OCI-LY7 (cell line): Measurements from ENCODE around the gene KISS1R. TPM values are rescaled to one million over a fixed set of nuclear protein-coding genes. Genes with fewer than 3 reads are reported as not detected.

Experiments
- BruUV-seq: library from RNA; stranded (reverse); fragments of 400-500 nt; replicated peaks from 2 replicates; lab custom pipeline; 2021; lab: Mats Ljungman, UMichigan
- CTCF ChIA-PET: fragments of 300-600 bp; sonication (Branson Sonifier 250); formaldehyde crosslinking; loops from one replicate; lab custom pipeline; 2022; ENCODE audit warnings: antibody characterized with exemption; ENCODE audit not compliant: unreplicated experiment; lab: Charles Lee
- POLR2A ChIA-PET: fragments of 300-600 bp; sonication (Branson Sonifier 250); formaldehyde crosslinking; loops from one replicate; lab custom pipeline; 2022; ENCODE audit warnings: antibody characterized with exemption; lab: Charles Lee
- DNase-seq: peaks from one replicate; pipeline ENCODE4 v3.0.0-alpha.2; 2015; ENCODE audit warnings: low spot score
- H2AFZ ChIP-seq: fragments of 200-600 bp; sonication (generic), shearing (Covaris generic); 2 replicates; pipeline ENCODE4 v1.6.1; 2014; ENCODE audit warnings: mild to moderate bottlenecking, antibody characterized with exemption, low read length, moderate library complexity
- H3K27ac ChIP-seq: fragments of 200-600 bp; sonication (generic); 2 replicates; pipeline ENCODE4 v1.5.1; 2014; ENCODE audit warnings: mixed run types, low read depth, mild to moderate bottlenecking, moderate library complexity, low read length, inconsistent platforms; ENCODE audit not compliant: poor library complexity, severe bottlenecking
- H3K36me3 ChIP-seq: fragments of 200-600 bp; sonication (generic); 2 replicates; pipeline ENCODE4 v1.6.1; 2014; ENCODE audit warnings: mild to moderate bottlenecking, antibody characterized with exemption, low read length, moderate library complexity, mixed read lengths; ENCODE audit not compliant: insufficient read depth
- H3K4me1 ChIP-seq: fragments of 200-600 bp; sonication (generic); 2 replicates; pipeline ENCODE4 v1.5.1; 2014; ENCODE audit warnings: mild to moderate bottlenecking, low read length; ENCODE audit not compliant: insufficient read depth, poor library complexity, severe bottlenecking
- H3K4me2 ChIP-seq: fragments of 200-600 bp; sonication (generic); 2 replicates; pipeline ENCODE4 v1.6.1; 2014; ENCODE audit warnings: mild to moderate bottlenecking, low read length
- H3K4me3 ChIP-seq: fragments of 200-600 bp; sonication (generic); 2 replicates; pipeline ENCODE4 v1.5.1; 2014; ENCODE audit warnings: mild to moderate bottlenecking, low read depth, low read length; ENCODE audit not compliant: poor library complexity, severe bottlenecking
- H3K79me2 ChIP-seq: fragments of 200-600 bp; sonication (generic); 2 replicates; pipeline ENCODE4 v1.6.1; 2016; ENCODE audit warnings: low read depth, mild to moderate bottlenecking, low read length, moderate library complexity, mixed read lengths; ENCODE audit not compliant: insufficient read depth
- H3K9me2 ChIP-seq: fragments of 200-600 bp; sonication (generic); 2 replicates; pipeline ENCODE4 v1.6.1; 2016; ENCODE audit warnings: mild to moderate bottlenecking, low read length, mixed read lengths; ENCODE audit not compliant: insufficient read depth
- H3K9me3 ChIP-seq: fragments of 200-600 bp; sonication (generic); 2 replicates; pipeline ENCODE4 v1.6.1; 2014; ENCODE audit warnings: mild to moderate bottlenecking, mixed run types, low read length, mixed read lengths
- H4K20me1 ChIP-seq: fragments of 200-600 bp; sonication (generic); 2 replicates; pipeline ENCODE4 v1.6.1; 2014; ENCODE audit warnings: mild to moderate bottlenecking, antibody characterized with exemption, low read length, moderate library complexity, mixed read lengths; ENCODE audit not compliant: insufficient read depth
- CTCF ChIP-seq: fragments of 200-600 bp; sonication (generic); conservative IDR thresholded peaks from 2 replicates; pipeline ENCODE4 v1.5.1; 2014; ENCODE audit warnings: mild to moderate bottlenecking, antibody characterized with exemption, low read length, moderate library complexity, mixed read lengths
- EZH2phosphoT487 ChIP-seq: fragments of 200-600 bp; sonication (generic); IDR thresholded peaks from 2 replicates; pipeline ENCODE4 v1.6.1; 2018; ENCODE audit warnings: low read depth, borderline replicate concordance, mild to moderate bottlenecking, mixed run types, antibody characterized with exemption, low read length, moderate library complexity, mixed read lengths
- intact Hi-C: fragments of 100-400 bp; cut with micrococcal nuclease; formaldehyde crosslinking; loops from one replicate; pipeline ENCODE4 v1.10.0; 2022; ENCODE audit not compliant: unreplicated experiment
- total RNA-seq, 2 experiments: library from RNA; depleted of rRNA in 1 of 2; stranded (reverse); fragments of >200 nt in 1 of 2; shearing (Covaris generic) in 1 of 2; gene quantifications; 2 replicates each; pipeline ENCODE4 v1.2.3, GENCODE V29; 2014 to 2022

KISS1R gene
- total RNA-seq, 2 experiments from 2014 or later = not detected

GRCh38 chr19:932648-933552, 15.8 kb downstream of the KISS1R start:
- H4K20me1 ChIP-seq = no peaks in the 10 kb centered on the region
- intact Hi-C loops = no loop called here
- no peak overlapping the region for H3K4me2 ChIP-seq

GRCh38 chr19:933553-933882, 16.4 kb downstream of the KISS1R start:
- BruUV-seq = no TSS peak
- CTCF ChIA-PET = no interaction called here

More at GRCh38 chr19:932648-933552, 15.8 kb downstream of the KISS1R start:
- Histone ChIP-seq H3K27ac (no peak overlapping the region), H3K9me2 (no peaks in the 10 kb centered on the region), H3K9me3 (no peaks in the 10 kb centered on the region), H3K36me3 (no peaks in the 10 kb centered on the region), H3K4me3 (no peak overlapping the region), H2AFZ (no peak overlapping the region), H3K4me1 (no peaks in the 10 kb centered on the region), H3K79me2 (no peaks in the 10 kb centered on the region)
- CTCF ChIA-PET = no interaction called here
- no peak for DNase-seq
- no peak for TF ChIP-seq EZH2phosphoT487
- no peak for TF ChIP-seq CTCF
- BruUV-seq = no TSS peak
- POLR2A ChIA-PET = no interaction called here

More at GRCh38 chr19:933553-933882, 16.4 kb downstream of the KISS1R start:
- Histone ChIP-seq H3K9me3 (no peaks in the 10 kb centered on the region), H3K4me1 (no peaks in the 10 kb centered on the region), H3K36me3 (no peaks in the 10 kb centered on the region), H3K79me2 (no peaks in the 10 kb centered on the region), H2AFZ (no peak overlapping the region), H3K9me2 (no peaks in the 10 kb centered on the region), H3K4me2 (no peak overlapping the region), H3K27ac (no peak overlapping the region), H3K4me3 (no peak overlapping the region), H4K20me1 (no peaks in the 10 kb centered on the region)
- POLR2A ChIA-PET = no interaction called here
- TF ChIP-seq CTCF = no peak
- TF ChIP-seq EZH2phosphoT487 = no peak
- no peak for DNase-seq
- intact Hi-C loops = no loop called here
